GM10266 (cell line): Measurements from ENCODE around the gene RBMS2.

Source experiments
- DNase-seq: peaks from one replicate; pipeline ENCODE4 v3.0.0; 2012; ENCODE audit errors: extremely low spot score
- CTCF ChIP-seq: IDR thresholded peaks from 2 replicates; pipeline ENCODE4 v1.5.1; 2012; ENCODE audit warnings: mild to moderate bottlenecking, low read depth; ENCODE audit not compliant: control insufficient read depth, insufficient read depth; ENCODE audit errors: missing control alignments

Gene RBMS2

GRCh38 chr12:56590237-56590830, 68.7 kb downstream of the RBMS2 start:
- TF ChIP-seq CTCF = peak; percentile 67
- peak; percentile 56 for DNase-seq

- no peak for TF ChIP-seq CTCF
- DNase-seq = no peak
These were observed 69.5 kb downstream of the RBMS2 start for GRCh38 chr12:56591126-56591525.

GRCh38 chr12:56591961-56592360, 70.3 kb downstream of the RBMS2 start:
- no peak for DNase-seq
- TF ChIP-seq CTCF = no peak

- DNase-seq = peak; percentile 72
- peak; percentile 88 for TF ChIP-seq CTCF
These were observed 72.4 kb downstream of the RBMS2 start for GRCh38 chr12:56593909-56594621.

GRCh38 chr12:56596815-56597214, 75.2 kb downstream of the RBMS2 start:
- DNase-seq = no peak
- TF ChIP-seq CTCF = no peak

- no peak for DNase-seq
- no peak for TF ChIP-seq CTCF
These were observed 77.4 kb downstream of the RBMS2 start for GRCh38 chr12:56599041-56599440.

- DNase-seq = no peak
- no peak for TF ChIP-seq CTCF
These were observed 78.2 kb downstream of the RBMS2 start for GRCh38 chr12:56599797-56600196.
